Heart left ventricle (tissue), 16 donors: Measurements from ENCODE around the gene DENND6B. TPM values are rescaled to one million over a fixed set of nuclear protein-coding genes. Genes with fewer than 3 reads are reported as not detected.

Experiments
- ATAC-seq, 4 donors: fragments of 200-7000 bp; cut with Tn5 transposase; one replicate each; pipeline ENCODE4 v1.9.1; 2020 to 2022; ENCODE audit warnings: moderate library complexity in 4 of 4, mild to moderate bottlenecking in 3 of 4, moderate number of reproducible peaks in 1 of 4
- DNase-seq, 5 donors: peaks; one replicate each; pipeline ENCODE4 v3.0.0-alpha.2; 2020
- H3K27ac ChIP-seq, 12 donors: fragments of 200-600 bp; sonication (generic) in 4 of 12; one replicate each; pipeline versions ENCODE4 v1.5.0 to v1.8.0; 2016 to 2022; ENCODE audit warnings: mild to moderate bottlenecking in 2 of 12
- H3K27me3 ChIP-seq, 9 donors: fragments of 200-600 bp; sonication (generic) in 2 of 9; one replicate each; pipeline versions ENCODE4 v1.5.1 to v1.8.0; 2016 to 2022; ENCODE audit warnings: mild to moderate bottlenecking in 3 of 9
- H3K36me3 ChIP-seq, 9 donors: fragments of 200-600 bp; sonication (generic) in 2 of 9; one replicate each; pipeline versions ENCODE4 v1.5.0 to v1.8.0; 2018 to 2022; ENCODE audit warnings: mild to moderate bottlenecking in 2 of 9
- H3K4me1 ChIP-seq, 12 donors: fragments of 200-600 bp; sonication (generic) in 4 of 12; one replicate each; pipeline versions ENCODE4 v1.5.0 to v1.8.0; 2016 to 2022; ENCODE audit warnings: mild to moderate bottlenecking in 3 of 12
- H3K4me3 ChIP-seq, 12 donors: fragments of 200-600 bp; sonication (generic) in 4 of 12; one replicate each; pipeline versions ENCODE4 v1.5.0 to v1.8.0; 2017 to 2022; ENCODE audit warnings: mild to moderate bottlenecking in 9 of 12, moderate library complexity in 4 of 12
- H3K9me3 ChIP-seq, 12 donors: fragments of 200-600 bp; sonication (generic) in 4 of 12; one replicate each; pipeline versions ENCODE4 v1.5.0 to v1.8.0; 2016 to 2022; ENCODE audit warnings: mild to moderate bottlenecking in 1 of 12
- POLR2A ChIP-seq, 2 donors: fragments of 450-650 bp; IDR thresholded peaks; one replicate each; pipeline ENCODE4 v1.6.1; 2017; ENCODE audit warnings: antibody characterized with exemption in 2 of 2, mild to moderate bottlenecking in 2 of 2, moderate library complexity in 2 of 2
- WGBS, 4 donors: extraction: QIAGEN DNeasy Blood & Tissue Kit in 2 of 4; methylation state at CpG; one replicate each; pipeline versions ENCODE4 v1.1.5 to v1.1.7; 2013 to 2018; 5-methylcytosine and 5-hydroxymethylcytosine counted together
- intact Hi-C, 10 donors: fragments of 100-400 bp; cut with DNase I; formaldehyde crosslinking; loops; one replicate each; pipeline versions ENCODE4 v1.11.1 to v1.14.2; 2022
- polyA plus RNA-seq, 2 donors: library from polyadenylated mRNA; stranded (reverse); fragments of 200-250 nt; gene quantifications; one replicate each; pipeline ENCODE4 v1.2.3, GENCODE V29; 2013
- total RNA-seq, 9 donors: library from RNA; depleted of rRNA in 2 of 9; stranded (reverse); fragments of >200 nt in 2 of 9; fragmentation: NEBNext Ultra II Directional in 3 of 9; extraction: Animal tissue kit (Norgen Biotek cat#: 25700) in 3 of 9; gene quantifications; one replicate each; pipeline versions ENCODE4 v1.1.0 to v1.2.4, GENCODE V29; 2016 to 2023
- TF ChIP-seq, protein P1 (sequence below), 12 donors: fragments of 200-600 bp; sonication (generic) in 4 of 12; IDR thresholded peaks; one replicate each; pipeline versions ENCODE4 v1.5.0 to v1.8.0; 2018 to 2022; ENCODE audit warnings: antibody characterized with exemption in 12 of 12, mild to moderate bottlenecking in 5 of 12
- donor health status: ischemic (EF 13 %, LVEDD 7.1; RV severe dilation, severe dysfunction).
- donor health status: healthy with polysubstance abuse.
- donor health status: DM: no; HTN: yes; CAD: no.
- donor health status: DM: no; HTN: no; CAD: no.
- donor health status: ischemic (EF 25% LVEDD 6.9; RV normal size, moderate dysfunction).
- donor health status: ischemic (EF 25% LVEDD 5.7; RV mildly dilated, moderate dysfunction).
- donor health status: healthy.
- donor health status: DM: yes; HTN: yes; CAD: no.
- donor health status: ischemic (EF 35%, LVEDD 5.7; RV mildly dilated, moderate dysfunction).
- donor health status: nonischemic (EF 11% LVEDD 7.7; RV severe dilation, severe dysfunction).
- donor health status: DM: yes; HTN: yes; CAD: no.
- donor health status: PGD.
- donor health status: ischemic (EF 29% LVEDD 5.4; RV normal size, mild dysfunction).
- donor health status: nonischemic (EF 23%, LVEDD 6.1; RV moderate dilation, normal function).

Gene DENND6B
- total and polyA plus RNA-seq, 11 donors, result 1.0 to 3.2 (median 1.5) TPM

DNA sequence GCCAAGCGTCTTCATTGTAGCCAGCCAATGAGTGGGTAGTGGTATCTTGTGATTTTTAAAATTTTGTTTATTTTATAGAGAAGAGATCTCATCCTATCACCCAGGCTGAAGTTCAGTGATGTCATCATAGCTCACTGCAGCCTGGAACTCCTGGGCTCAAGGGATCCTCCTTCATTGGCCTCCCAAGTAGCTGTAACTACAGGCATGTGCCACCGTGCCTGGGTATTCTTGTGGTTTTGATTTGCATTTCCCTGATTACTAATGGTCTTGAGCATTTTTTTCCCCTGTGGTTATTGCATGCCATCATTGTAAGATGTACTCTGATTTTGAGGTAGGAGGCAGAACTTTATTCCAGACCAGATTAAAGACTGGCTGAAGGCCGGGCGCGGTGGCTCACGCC lies 2.4 kb upstream of the DENND6B start:
- H3K36me3 ChIP-seq, result no peaks in the 10 kb centered on the region
- no peak for ATAC-seq
- DNase-seq, result peak in 1 of 5 donors; percentile 13
- no peaks in the 10 kb centered on the region for H3K27me3 ChIP-seq
- intact Hi-C loops, result loop anchor here in 7 of 10 donors (5.0 kb wide), 3 partner anchors 37 to 57 kb away; partner anchors contain the start of gene MAPK11 (in 1 of the 7)
- H3K4me3 ChIP-seq, result no peak overlapping the region
- no peaks in the 10 kb centered on the region for H3K9me3 ChIP-seq
- no peak overlapping the region for H3K27ac ChIP-seq
- WGBS, 4 donors, result 95 to 98% (median 96%) methylated on average over 6 of the region's 6 CpGs
- TF ChIP-seq POLR2A (IDR thresholded peaks at IDR 0.05), result no peak
- TF ChIP-seq, protein P1, sequence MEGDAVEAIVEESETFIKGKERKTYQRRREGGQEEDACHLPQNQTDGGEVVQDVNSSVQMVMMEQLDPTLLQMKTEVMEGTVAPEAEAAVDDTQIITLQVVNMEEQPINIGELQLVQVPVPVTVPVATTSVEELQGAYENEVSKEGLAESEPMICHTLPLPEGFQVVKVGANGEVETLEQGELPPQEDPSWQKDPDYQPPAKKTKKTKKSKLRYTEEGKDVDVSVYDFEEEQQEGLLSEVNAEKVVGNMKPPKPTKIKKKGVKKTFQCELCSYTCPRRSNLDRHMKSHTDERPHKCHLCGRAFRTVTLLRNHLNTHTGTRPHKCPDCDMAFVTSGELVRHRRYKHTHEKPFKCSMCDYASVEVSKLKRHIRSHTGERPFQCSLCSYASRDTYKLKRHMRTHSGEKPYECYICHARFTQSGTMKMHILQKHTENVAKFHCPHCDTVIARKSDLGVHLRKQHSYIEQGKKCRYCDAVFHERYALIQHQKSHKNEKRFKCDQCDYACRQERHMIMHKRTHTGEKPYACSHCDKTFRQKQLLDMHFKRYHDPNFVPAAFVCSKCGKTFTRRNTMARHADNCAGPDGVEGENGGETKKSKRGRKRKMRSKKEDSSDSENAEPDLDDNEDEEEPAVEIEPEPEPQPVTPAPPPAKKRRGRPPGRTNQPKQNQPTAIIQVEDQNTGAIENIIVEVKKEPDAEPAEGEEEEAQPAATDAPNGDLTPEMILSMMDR (IDR thresholded peaks at IDR 0.05), result no peak
- H3K4me1 ChIP-seq, result peaks cover 0 to 18% (median 11%) of the 10 kb centered on the region in 12 donors

DNA sequence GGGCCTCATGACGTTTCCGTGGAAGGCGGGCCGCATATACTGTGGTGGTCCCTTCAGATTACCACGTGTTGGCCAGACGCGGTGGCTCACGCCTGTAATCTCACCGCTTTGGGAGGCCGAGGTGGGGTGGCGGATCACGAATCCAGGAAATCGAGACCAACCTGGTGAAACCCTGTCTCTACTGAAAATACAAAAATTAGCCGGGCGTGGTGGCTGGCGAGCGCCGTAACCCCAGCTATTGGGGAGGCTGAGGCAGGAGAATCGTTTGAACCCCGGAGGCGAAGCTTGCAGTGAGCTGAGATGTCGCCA lies 853 bp upstream of the DENND6B start:
- Histone ChIP-seq H3K27ac (peak overlapping the region; percentile 87 to 98 (median 95)), H3K36me3 (no peaks in the 10 kb centered on the region), H3K9me3 (no peaks in the 10 kb centered on the region), H3K4me1 (peaks cover 0 to 18% (median 11%) of the 10 kb centered on the region in 12 donors), H3K27me3 (no peaks in the 10 kb centered on the region), H3K4me3 (peak overlapping the region; percentile 45 to 95 (median 80))
- WGBS, 4 donors, result 68 to 84% (median 72%) methylated on average over 22 of the region's 22 CpGs
- intact Hi-C loops, result loop anchor here in 9 of 10 donors (1.0 to 5.0 kb wide), 9 partner anchors 15 to 77 kb away; partner anchors contain the start of genes HDAC10 (in 1 of the 9), MAPK11 (in 1 of the 9) and PPP6R2 (in 1 of the 9)
- ATAC-seq, result no peak
- TF ChIP-seq, protein P1 (IDR thresholded peaks at IDR 0.05), result no peak
- TF ChIP-seq POLR2A (IDR thresholded peaks at IDR 0.05), result no peak
- no peak for DNase-seq

DNA sequence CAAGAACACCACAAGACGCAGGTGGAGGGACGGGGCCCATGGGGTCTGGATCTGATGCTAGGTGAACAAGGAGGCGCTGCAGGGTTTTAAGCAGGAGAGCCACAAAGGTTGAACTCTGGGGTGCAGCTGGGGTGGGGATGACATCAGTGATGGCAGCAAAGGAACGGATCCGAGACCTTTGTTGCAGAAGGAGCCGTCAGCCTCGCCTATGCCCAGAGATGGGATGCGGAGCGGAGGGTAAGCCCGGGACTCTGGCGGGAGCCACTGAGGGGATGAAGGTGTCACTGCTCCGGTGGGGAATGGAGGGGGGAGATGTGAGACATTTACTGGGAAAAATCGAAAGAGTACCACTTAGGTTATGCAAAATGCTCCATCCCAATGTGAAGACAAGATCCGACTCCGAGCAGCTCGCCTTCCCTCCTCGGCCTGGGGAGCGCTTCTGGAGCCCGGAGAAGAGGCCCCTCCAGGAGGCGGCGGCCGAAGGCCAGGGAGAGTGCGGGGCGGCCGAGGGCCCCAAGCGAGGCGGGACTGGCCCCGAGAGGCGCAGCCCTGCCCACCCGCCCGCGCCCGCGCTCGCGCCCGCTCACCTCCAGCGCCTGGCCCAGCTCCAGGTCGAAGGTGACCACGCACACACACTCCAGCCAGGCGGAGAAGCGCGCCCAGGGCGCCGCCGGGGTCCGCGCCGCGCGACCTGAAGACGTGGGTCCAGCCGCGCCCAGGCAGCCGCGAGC lies 422 bp downstream of the DENND6B start:
- intact Hi-C loops, result loop anchor here in 9 of 10 donors (2.0 to 5.0 kb wide), 6 partner anchors 16 to 76 kb away; partner anchors contain the start of genes HDAC10 (in 1 of the 9), MAPK11 (in 1 of the 9) and PPP6R2 (in 1 of the 9)
- DNase-seq (peak in 1 of 5 donors; percentile 16), ATAC-seq (peak in 2 of 4 donors; percentile 2 to 38)

More for the DNA sequence above, 422 bp downstream of the DENND6B start:
- Histone ChIP-seq H3K36me3 (no peaks in the 10 kb centered on the region), H3K9me3 (no peaks in the 10 kb centered on the region), H3K4me1 (peaks cover 0 to 18% (median 11%) of the 10 kb centered on the region in 12 donors), H3K27ac (peak overlapping the region in 7 of 12 donors; percentile 27 to 98 (median 63)), H3K27me3 (no peaks in the 10 kb centered on the region), H3K4me3 (peak overlapping the region; percentile 45 to 95 (median 80))
- TF ChIP-seq, protein P1 (IDR thresholded peaks at IDR 0.05), result no peak
- no peak for TF ChIP-seq POLR2A (IDR thresholded peaks at IDR 0.05)
- 15 to 20% (median 17%) methylated on average over 40 to 56 of the region's 56 CpGs for WGBS, 4 donors
